Measurements from ENCODE around the gene TPTE.
"Not testable (repeated sequence)": the region's sequence is repeated elsewhere in the genome, so short reads cannot be mapped to it uniquely, and the experiment has no call there.

DNA sequence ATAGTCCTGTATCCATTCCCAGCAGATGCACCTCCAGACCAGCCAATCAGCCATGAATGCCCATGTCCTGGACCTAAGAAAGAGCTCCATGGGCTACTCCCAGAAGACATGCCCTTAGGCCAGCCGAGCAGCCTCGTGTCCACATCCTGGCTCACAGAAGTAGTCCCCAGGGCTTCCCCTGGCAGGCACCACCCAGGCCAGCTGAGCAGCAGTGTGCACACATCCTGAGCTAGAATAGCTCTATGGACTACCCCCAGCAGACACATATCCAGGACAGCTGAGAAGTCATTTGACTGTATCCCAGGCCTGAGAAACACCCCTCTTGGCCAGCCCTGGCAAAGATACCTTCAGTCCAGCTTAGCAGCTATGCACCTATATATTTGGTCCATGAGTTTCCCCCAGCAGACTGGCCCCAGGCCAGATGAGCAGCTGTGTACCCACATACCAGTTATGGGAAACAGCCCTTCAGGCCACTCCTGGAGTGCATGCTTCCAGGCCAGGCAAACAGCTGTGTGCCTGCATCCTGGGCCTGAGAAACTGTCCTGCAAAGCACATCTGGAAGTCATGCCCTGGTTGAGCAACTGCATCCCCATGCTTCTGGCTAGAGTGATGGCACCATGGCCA lies 27.1 kb downstream of the TPTE start:
- TF ChIP-seq POLR2A (IDR thresholded peaks at IDR 0.05) = not testable (repeated sequence)
- TF ChIP-seq, protein P1, sequence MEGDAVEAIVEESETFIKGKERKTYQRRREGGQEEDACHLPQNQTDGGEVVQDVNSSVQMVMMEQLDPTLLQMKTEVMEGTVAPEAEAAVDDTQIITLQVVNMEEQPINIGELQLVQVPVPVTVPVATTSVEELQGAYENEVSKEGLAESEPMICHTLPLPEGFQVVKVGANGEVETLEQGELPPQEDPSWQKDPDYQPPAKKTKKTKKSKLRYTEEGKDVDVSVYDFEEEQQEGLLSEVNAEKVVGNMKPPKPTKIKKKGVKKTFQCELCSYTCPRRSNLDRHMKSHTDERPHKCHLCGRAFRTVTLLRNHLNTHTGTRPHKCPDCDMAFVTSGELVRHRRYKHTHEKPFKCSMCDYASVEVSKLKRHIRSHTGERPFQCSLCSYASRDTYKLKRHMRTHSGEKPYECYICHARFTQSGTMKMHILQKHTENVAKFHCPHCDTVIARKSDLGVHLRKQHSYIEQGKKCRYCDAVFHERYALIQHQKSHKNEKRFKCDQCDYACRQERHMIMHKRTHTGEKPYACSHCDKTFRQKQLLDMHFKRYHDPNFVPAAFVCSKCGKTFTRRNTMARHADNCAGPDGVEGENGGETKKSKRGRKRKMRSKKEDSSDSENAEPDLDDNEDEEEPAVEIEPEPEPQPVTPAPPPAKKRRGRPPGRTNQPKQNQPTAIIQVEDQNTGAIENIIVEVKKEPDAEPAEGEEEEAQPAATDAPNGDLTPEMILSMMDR (IDR thresholded peaks at IDR 0.05) = not testable (repeated sequence)
